Measurements from ENCODE around the gene NES.

DNA sequence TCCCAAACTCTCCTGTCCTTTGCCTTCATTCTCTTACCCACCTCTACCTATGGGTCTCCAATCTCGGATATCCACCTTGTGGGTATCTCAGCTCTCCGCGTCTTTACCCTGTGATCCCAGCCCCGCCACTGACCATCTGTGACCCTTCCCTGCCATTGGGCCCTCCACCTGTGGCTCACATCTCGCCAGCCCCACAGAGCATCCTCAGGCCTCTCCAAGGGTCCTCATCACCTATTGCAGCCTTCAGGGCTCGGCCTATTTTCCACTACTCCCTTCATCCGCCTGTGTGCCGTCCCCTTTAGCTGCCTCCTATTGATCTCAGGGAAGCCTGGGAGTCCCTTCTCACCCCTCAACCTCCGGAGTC lies 24.2 kb downstream of the NES start:
- TF ChIP-seq EZH2 (IDR thresholded peaks at IDR 0.05; ENCODE audit: borderline replicate concordance, low read depth, low read length, severe bottlenecking), result no peak
- TF ChIP-seq, protein P1, sequence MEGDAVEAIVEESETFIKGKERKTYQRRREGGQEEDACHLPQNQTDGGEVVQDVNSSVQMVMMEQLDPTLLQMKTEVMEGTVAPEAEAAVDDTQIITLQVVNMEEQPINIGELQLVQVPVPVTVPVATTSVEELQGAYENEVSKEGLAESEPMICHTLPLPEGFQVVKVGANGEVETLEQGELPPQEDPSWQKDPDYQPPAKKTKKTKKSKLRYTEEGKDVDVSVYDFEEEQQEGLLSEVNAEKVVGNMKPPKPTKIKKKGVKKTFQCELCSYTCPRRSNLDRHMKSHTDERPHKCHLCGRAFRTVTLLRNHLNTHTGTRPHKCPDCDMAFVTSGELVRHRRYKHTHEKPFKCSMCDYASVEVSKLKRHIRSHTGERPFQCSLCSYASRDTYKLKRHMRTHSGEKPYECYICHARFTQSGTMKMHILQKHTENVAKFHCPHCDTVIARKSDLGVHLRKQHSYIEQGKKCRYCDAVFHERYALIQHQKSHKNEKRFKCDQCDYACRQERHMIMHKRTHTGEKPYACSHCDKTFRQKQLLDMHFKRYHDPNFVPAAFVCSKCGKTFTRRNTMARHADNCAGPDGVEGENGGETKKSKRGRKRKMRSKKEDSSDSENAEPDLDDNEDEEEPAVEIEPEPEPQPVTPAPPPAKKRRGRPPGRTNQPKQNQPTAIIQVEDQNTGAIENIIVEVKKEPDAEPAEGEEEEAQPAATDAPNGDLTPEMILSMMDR (IDR thresholded peaks at IDR 0.05; ENCODE audit: borderline replicate concordance, extremely low read depth, low read length, poor library complexity, severe bottlenecking), result no peak

Data from DND-41 (cell line).